ENCODE measurements around the gene MARK2. TPM values are rescaled to one million over a fixed set of nuclear protein-coding genes. Genes with fewer than 3 reads are reported as not detected.

MARK2 gene
- total and polyA plus RNA-seq, 2 donors (not counting 1 experiment from before 2014, with no cell fraction given) = 6.4 to 12.3 TPM

DNA sequence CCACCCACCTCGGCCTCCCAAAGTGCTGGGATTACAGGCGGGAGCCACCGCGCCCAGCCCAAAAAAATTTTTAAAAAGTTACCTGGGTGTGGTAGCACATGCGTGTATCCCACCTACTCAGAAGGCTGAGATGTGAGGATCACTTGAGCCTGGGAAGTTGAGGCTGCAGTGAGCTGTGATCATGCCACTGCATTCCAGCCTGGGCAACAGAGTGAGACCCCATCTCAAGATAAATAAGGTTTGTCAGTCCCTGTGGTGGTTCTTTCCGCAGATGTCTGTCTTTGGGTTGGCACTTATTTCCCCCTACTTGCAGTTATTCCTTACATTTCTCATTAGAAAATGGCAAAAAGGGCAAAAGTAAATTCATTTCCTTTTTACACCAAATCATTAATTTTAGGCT is 8.0 kb downstream of the MARK2 start:
- Histone ChIP-seq H3K27ac (ENCODE audit: insufficient read depth, low read length) (no peak overlapping the region), H3K9me3 (ENCODE audit: control insufficient read depth, insufficient read depth, low read depth, low read length) (no peaks in the 10 kb centered on the region), H3K4me1 (ENCODE audit: control insufficient read depth, extremely low read depth, insufficient read depth, low read length) (peaks cover 13% of the 10 kb centered on the region), H3K9ac (ENCODE audit: insufficient read depth, low read length) (no peak overlapping the region), H3K79me2 (ENCODE audit: control insufficient read depth, insufficient read depth, low read length) (peaks cover 76% of the 10 kb centered on the region), H2AFZ (ENCODE audit: low read length) (no peak overlapping the region), H3K27me3 (ENCODE audit: control insufficient read depth, insufficient read depth, low read length) (no peaks in the 10 kb centered on the region), H3K4me3 (replicated peaks in 1 of 4; ENCODE audit: control extremely low read depth in 1 of 4, insufficient read depth in 1 of 4, low read depth in 3 of 4, low read length in 4 of 4) (no peak overlapping the region), H3K36me3 (ENCODE audit: control insufficient read depth, insufficient read depth, low read length) (no peaks in the 10 kb centered on the region), H3K4me2 (ENCODE audit: extremely low read depth, insufficient read depth, low read length) (no peak overlapping the region), H4K20me1 (ENCODE audit: control insufficient read depth, extremely low read depth, insufficient read depth, low read length) (no peaks in the 10 kb centered on the region)
- no peak for TF ChIP-seq EZH2 (IDR thresholded peaks at IDR 0.05; ENCODE audit: low read length, missing control alignments)
- TF ChIP-seq, protein P1, sequence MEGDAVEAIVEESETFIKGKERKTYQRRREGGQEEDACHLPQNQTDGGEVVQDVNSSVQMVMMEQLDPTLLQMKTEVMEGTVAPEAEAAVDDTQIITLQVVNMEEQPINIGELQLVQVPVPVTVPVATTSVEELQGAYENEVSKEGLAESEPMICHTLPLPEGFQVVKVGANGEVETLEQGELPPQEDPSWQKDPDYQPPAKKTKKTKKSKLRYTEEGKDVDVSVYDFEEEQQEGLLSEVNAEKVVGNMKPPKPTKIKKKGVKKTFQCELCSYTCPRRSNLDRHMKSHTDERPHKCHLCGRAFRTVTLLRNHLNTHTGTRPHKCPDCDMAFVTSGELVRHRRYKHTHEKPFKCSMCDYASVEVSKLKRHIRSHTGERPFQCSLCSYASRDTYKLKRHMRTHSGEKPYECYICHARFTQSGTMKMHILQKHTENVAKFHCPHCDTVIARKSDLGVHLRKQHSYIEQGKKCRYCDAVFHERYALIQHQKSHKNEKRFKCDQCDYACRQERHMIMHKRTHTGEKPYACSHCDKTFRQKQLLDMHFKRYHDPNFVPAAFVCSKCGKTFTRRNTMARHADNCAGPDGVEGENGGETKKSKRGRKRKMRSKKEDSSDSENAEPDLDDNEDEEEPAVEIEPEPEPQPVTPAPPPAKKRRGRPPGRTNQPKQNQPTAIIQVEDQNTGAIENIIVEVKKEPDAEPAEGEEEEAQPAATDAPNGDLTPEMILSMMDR (conservative IDR thresholded peaks at IDR 0.05 in 1 of 2, IDR thresholded peaks at IDR 0.05 in 1 of 2; ENCODE audit: low read depth in 1 of 2, low read length in 2 of 2) = no peak
- no peak for DNase-seq (ENCODE audit: low read depth in 2 of 2)

DNA sequence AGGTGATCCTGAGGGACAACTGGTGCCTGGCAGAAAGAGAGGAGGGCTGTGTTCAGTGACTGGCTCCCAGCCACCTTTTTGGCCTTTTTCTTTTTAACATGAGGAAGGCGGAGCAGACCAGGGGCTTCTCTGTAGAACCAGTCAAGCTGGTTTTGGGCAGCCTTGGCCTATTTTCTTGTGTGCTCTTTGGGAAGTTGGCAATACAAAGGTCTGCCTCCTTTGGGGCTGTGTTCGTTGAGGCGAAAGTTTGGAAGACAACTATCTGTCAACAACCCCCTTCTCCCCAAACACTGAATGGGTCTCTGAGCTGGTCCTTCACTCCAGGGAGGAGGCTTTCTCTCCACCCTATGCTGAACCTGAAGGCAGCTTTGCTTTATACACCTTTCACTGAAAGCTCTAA is 8.5 kb downstream of the MARK2 start:
- H3K9me3 ChIP-seq (ENCODE audit: control insufficient read depth, insufficient read depth, low read depth, low read length) = no peaks in the 10 kb centered on the region

DNA sequence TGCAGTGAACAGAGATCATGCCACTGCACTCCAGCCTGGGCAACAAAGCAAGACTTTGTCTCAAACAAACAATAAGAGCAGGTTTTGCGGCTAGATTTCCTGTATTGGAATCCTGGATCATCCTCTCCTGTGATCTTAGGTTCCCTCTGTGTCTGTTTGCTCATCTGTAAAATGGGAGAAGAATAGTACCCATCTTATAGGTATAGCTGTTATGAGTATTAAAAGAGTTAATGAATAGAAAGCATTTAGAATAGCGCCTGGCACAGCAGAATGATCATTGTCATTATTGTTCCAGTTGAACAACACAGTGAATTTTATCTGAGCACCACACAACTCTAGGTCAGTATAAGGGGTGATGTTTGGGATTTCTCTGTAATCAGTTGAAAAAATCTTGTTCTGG is 10.8 kb downstream of the MARK2 start:
- H3K36me3 ChIP-seq (ENCODE audit: control insufficient read depth, insufficient read depth, low read length) = no peaks in the 10 kb centered on the region
- no peak for TF ChIP-seq EZH2 (IDR thresholded peaks at IDR 0.05; ENCODE audit: low read length, missing control alignments)
- TF ChIP-seq, protein P1 (conservative IDR thresholded peaks at IDR 0.05 in 1 of 2, IDR thresholded peaks at IDR 0.05 in 1 of 2; ENCODE audit: low read depth in 1 of 2, low read length in 2 of 2) = no peak
- H3K4me2 ChIP-seq (ENCODE audit: extremely low read depth, insufficient read depth, low read length) = no peak overlapping the region
- no peak overlapping the region for H3K4me3 ChIP-seq (replicated peaks in 1 of 4; ENCODE audit: control extremely low read depth in 1 of 4, insufficient read depth in 1 of 4, low read depth in 3 of 4, low read length in 4 of 4)
- no peak overlapping the region for H3K9ac ChIP-seq (ENCODE audit: insufficient read depth, low read length)
- H2AFZ ChIP-seq (ENCODE audit: low read length) = no peak overlapping the region
- H3K27me3 ChIP-seq (ENCODE audit: control insufficient read depth, insufficient read depth, low read length) = no peaks in the 10 kb centered on the region
- DNase-seq (ENCODE audit: low read depth in 2 of 2) = no peak
- no peaks in the 10 kb centered on the region for H4K20me1 ChIP-seq (ENCODE audit: control insufficient read depth, extremely low read depth, insufficient read depth, low read length)
- peaks cover 7% of the 10 kb centered on the region for H3K4me1 ChIP-seq (ENCODE audit: control insufficient read depth, extremely low read depth, insufficient read depth, low read length)
- no peak overlapping the region for H3K27ac ChIP-seq (ENCODE audit: insufficient read depth, low read length)
- H3K79me2 ChIP-seq (ENCODE audit: control insufficient read depth, insufficient read depth, low read length) = peaks cover 61% of the 10 kb centered on the region
- no peaks in the 10 kb centered on the region for H3K9me3 ChIP-seq (ENCODE audit: control insufficient read depth, insufficient read depth, low read depth, low read length)

More for the DNA sequence above, 8.5 kb downstream of the MARK2 start:
- no peak for TF ChIP-seq EZH2 (IDR thresholded peaks at IDR 0.05; ENCODE audit: low read length, missing control alignments)
- TF ChIP-seq, protein P1 (conservative IDR thresholded peaks at IDR 0.05 in 1 of 2, IDR thresholded peaks at IDR 0.05 in 1 of 2; ENCODE audit: low read depth in 1 of 2, low read length in 2 of 2) = no peak
- Histone ChIP-seq H3K36me3 (ENCODE audit: control insufficient read depth, insufficient read depth, low read length) (no peaks in the 10 kb centered on the region), H3K9ac (ENCODE audit: insufficient read depth, low read length) (no peak overlapping the region), H3K4me3 (replicated peaks in 1 of 4; ENCODE audit: control extremely low read depth in 1 of 4, insufficient read depth in 1 of 4, low read depth in 3 of 4, low read length in 4 of 4) (no peak overlapping the region), H3K4me2 (ENCODE audit: extremely low read depth, insufficient read depth, low read length) (no peak overlapping the region), H2AFZ (ENCODE audit: low read length) (no peak overlapping the region), H3K4me1 (ENCODE audit: control insufficient read depth, extremely low read depth, insufficient read depth, low read length) (peaks cover 13% of the 10 kb centered on the region), H4K20me1 (ENCODE audit: control insufficient read depth, extremely low read depth, insufficient read depth, low read length) (no peaks in the 10 kb centered on the region), H3K27ac (ENCODE audit: insufficient read depth, low read length) (no peak overlapping the region), H3K27me3 (ENCODE audit: control insufficient read depth, insufficient read depth, low read length) (no peaks in the 10 kb centered on the region), H3K79me2 (ENCODE audit: control insufficient read depth, insufficient read depth, low read length) (peaks cover 75% of the 10 kb centered on the region)
- DNase-seq (ENCODE audit: low read depth in 2 of 2) = no peak
